ENCODE data around the gene FOXP1. TPM values are rescaled to one million over a fixed set of nuclear protein-coding genes. Genes with fewer than 3 reads are reported as not detected.

Gene FOXP1
- total RNA-seq, 1 donor from 2014 or later, result 128 TPM

GRCh38 chr3:70972855-70973254 lies 610.7 kb downstream of the FOXP1 start:
- H3K27ac ChIP-seq, result no peak overlapping the region
- H3K36me3 ChIP-seq, result peaks cover 0 to 58% of the 10 kb centered on the region in 2 donors
- H3K4me1 ChIP-seq, result no peaks in the 10 kb centered on the region
- intact Hi-C loops (cut with DNase I), result loop anchor here (10.0 kb wide), 1 partner anchor 138 kb away; no protein-coding TSS in a partner anchor
- no peak for TF ChIP-seq POLR2A (IDR thresholded peaks at IDR 0.05)
- no peak for TF ChIP-seq POLR2AphosphoS5 (IDR thresholded peaks at IDR 0.05; ENCODE audit: insufficient read depth in 1 of 2, low read depth in 1 of 2)
- TF ChIP-seq CTCF (IDR thresholded peaks at IDR 0.05), result no peak
- no peaks in the 10 kb centered on the region for H3K27me3 ChIP-seq
- no peaks in the 10 kb centered on the region for H3K9me3 ChIP-seq
- no peak for DNase-seq (ENCODE audit: extremely low spot score in 2 of 2)
- no peak overlapping the region for H3K4me3 ChIP-seq

- Histone ChIP-seq H3K36me3 (peaks cover 0 to 43% of the 10 kb centered on the region in 2 donors), H3K9me3 (no peaks in the 10 kb centered on the region), H3K4me3 (no peak overlapping the region), H3K4me1 (no peaks in the 10 kb centered on the region), H3K27ac (no peak overlapping the region), H3K27me3 (no peaks in the 10 kb centered on the region)
- intact Hi-C loops (cut with DNase I), result loop anchor here (10.0 kb wide), 1 partner anchor 136 kb away; no protein-coding TSS in a partner anchor
- no peak for DNase-seq (ENCODE audit: extremely low spot score in 2 of 2)
- no peak for TF ChIP-seq CTCF (IDR thresholded peaks at IDR 0.05)
- no peak for TF ChIP-seq POLR2AphosphoS5 (IDR thresholded peaks at IDR 0.05; ENCODE audit: insufficient read depth in 1 of 2, low read depth in 1 of 2)
- TF ChIP-seq POLR2A (IDR thresholded peaks at IDR 0.05), result no peak
Observed at GRCh38 chr3:70970952-70971351, 612.6 kb downstream of the FOXP1 start.

GRCh38 chr3:70970171-70970570 lies 613.4 kb downstream of the FOXP1 start:
- H3K27me3 ChIP-seq, result no peaks in the 10 kb centered on the region
- no peak for DNase-seq (ENCODE audit: extremely low spot score in 2 of 2)
- no peaks in the 10 kb centered on the region for H3K4me1 ChIP-seq
- no peak overlapping the region for H3K4me3 ChIP-seq
- TF ChIP-seq POLR2AphosphoS5 (IDR thresholded peaks at IDR 0.05; ENCODE audit: insufficient read depth in 1 of 2, low read depth in 1 of 2) (no peak), POLR2A (IDR thresholded peaks at IDR 0.05) (no peak), CTCF (IDR thresholded peaks at IDR 0.05) (no peak)
- H3K27ac ChIP-seq, result no peak overlapping the region
- peaks cover 0 to 43% of the 10 kb centered on the region in 2 donors for H3K36me3 ChIP-seq
- intact Hi-C loops (cut with DNase I), result loop anchor here (10.0 kb wide), 1 partner anchor 135 kb away; no protein-coding TSS in a partner anchor
- H3K9me3 ChIP-seq, result no peaks in the 10 kb centered on the region

- TF ChIP-seq POLR2A (IDR thresholded peaks at IDR 0.05), result no peak
- TF ChIP-seq CTCF (IDR thresholded peaks at IDR 0.05), result no peak
- no peak for TF ChIP-seq POLR2AphosphoS5 (IDR thresholded peaks at IDR 0.05; ENCODE audit: insufficient read depth in 1 of 2, low read depth in 1 of 2)
- no peaks in the 10 kb centered on the region for H3K4me1 ChIP-seq
- H3K27me3 ChIP-seq, result no peaks in the 10 kb centered on the region
- intact Hi-C loops (cut with DNase I), result no loop called here
- no peaks in the 10 kb centered on the region for H3K9me3 ChIP-seq
- no peak for DNase-seq (ENCODE audit: extremely low spot score in 2 of 2)
- H3K27ac ChIP-seq, result no peak overlapping the region
- H3K36me3 ChIP-seq, result peaks cover 0 to 47% of the 10 kb centered on the region in 2 donors
- no peak overlapping the region for H3K4me3 ChIP-seq
Observed at GRCh38 chr3:70963431-70964275, 619.9 kb downstream of the FOXP1 start.
